Common myeloid progenitor, CD34-positive (primary cell): ENCODE data around the gene CEP170B.

Source experiments
- CTCF ChIA-PET: fragments of 350-600 bp; sonication (Branson Sonifier 250); formaldehyde crosslinking; loops from one replicate; lab custom pipeline; 2021; ENCODE audit warnings: antibody characterized with exemption; lab: Charles Lee
- POLR2A ChIA-PET: fragments of 350-600 bp; sonication (Branson Sonifier 250); formaldehyde crosslinking; loops from one replicate; lab custom pipeline; 2021; ENCODE audit warnings: antibody characterized with exemption; lab: Charles Lee
- DNase-seq, 3 donors: peaks; one replicate each; pipeline versions ENCODE4 v3.0.0 to v3.0.0-alpha.2; 2013
- H3K27ac ChIP-seq, 2 experiments: 1 replicate in 1 of 2; 2 replicates in 1 of 2; pipeline ENCODE4 v1.7.0; 2013; ENCODE audit warnings: inconsistent platforms in 2 of 2, low read length in 2 of 2, mild to moderate bottlenecking in 2 of 2, low read depth in 1 of 2, moderate library complexity in 1 of 2; ENCODE audit not compliant: severe bottlenecking in 2 of 2, insufficient read depth in 1 of 2, poor library complexity in 1 of 2
- H3K27me3 ChIP-seq, 5 experiments: replicated peaks in 2 of 5; 1 replicate in 3 of 5; 2 replicates in 2 of 5; pipeline versions ENCODE4 v1.6.1 to v1.7.0; 2013; ENCODE audit warnings: low read length in 4 of 5, mild to moderate bottlenecking in 2 of 5, moderate library complexity in 2 of 5, inconsistent platforms in 1 of 5; ENCODE audit not compliant: insufficient read depth in 5 of 5, control insufficient read depth in 4 of 5
- H3K36me3 ChIP-seq, 4 experiments: 1 replicate in 2 of 4; 2 replicates in 2 of 4; pipeline versions ENCODE4 v1.6.1 to v1.7.0; 2013; ENCODE audit warnings: low read length in 3 of 4, control low read depth in 1 of 4, mild to moderate bottlenecking in 1 of 4; ENCODE audit not compliant: control insufficient read depth in 4 of 4, insufficient read depth in 4 of 4
- H3K4me1 ChIP-seq, 4 experiments: 1 replicate in 3 of 4; 2 replicates in 1 of 4; pipeline versions ENCODE4 v1.6.1 to v1.7.1; 2013; ENCODE audit warnings: low read length in 3 of 4, mild to moderate bottlenecking in 3 of 4, control low read depth in 1 of 4, inconsistent platforms in 1 of 4, moderate library complexity in 1 of 4; ENCODE audit not compliant: control insufficient read depth in 4 of 4, insufficient read depth in 4 of 4; ENCODE audit errors: control extremely low read depth in 1 of 4
- H3K4me3 ChIP-seq, 7 experiments: 1 replicate in 4 of 7; 2 replicates in 3 of 7; pipeline versions ENCODE4 v1.5.1 to v1.7.0; 2013; ENCODE audit warnings: mild to moderate bottlenecking in 7 of 7, low read length in 6 of 7, moderate library complexity in 6 of 7, inconsistent platforms in 2 of 7, low read depth in 2 of 7, control low read depth in 1 of 7; ENCODE audit not compliant: insufficient read depth in 4 of 7, control insufficient read depth in 1 of 7; ENCODE audit errors: extremely low read depth in 1 of 7
- H3K9me3 ChIP-seq, 5 experiments: 1 replicate in 4 of 5; 2 replicates in 1 of 5; pipeline versions ENCODE4 v1.6.1 to v1.7.1; 2013; ENCODE audit warnings: low read length in 4 of 5, mild to moderate bottlenecking in 2 of 5, inconsistent platforms in 1 of 5, low read depth in 1 of 5, moderate library complexity in 1 of 5; ENCODE audit not compliant: control insufficient read depth in 4 of 5, insufficient read depth in 2 of 5; ENCODE audit errors: control extremely low read depth in 1 of 5
- WGBS: methylation state at CpG from one replicate; pipeline ENCODE4 v1.1.5; 2013; ENCODE audit not compliant: insufficient coverage; 5-methylcytosine and 5-hydroxymethylcytosine counted together

The CEP170B gene

DNA sequence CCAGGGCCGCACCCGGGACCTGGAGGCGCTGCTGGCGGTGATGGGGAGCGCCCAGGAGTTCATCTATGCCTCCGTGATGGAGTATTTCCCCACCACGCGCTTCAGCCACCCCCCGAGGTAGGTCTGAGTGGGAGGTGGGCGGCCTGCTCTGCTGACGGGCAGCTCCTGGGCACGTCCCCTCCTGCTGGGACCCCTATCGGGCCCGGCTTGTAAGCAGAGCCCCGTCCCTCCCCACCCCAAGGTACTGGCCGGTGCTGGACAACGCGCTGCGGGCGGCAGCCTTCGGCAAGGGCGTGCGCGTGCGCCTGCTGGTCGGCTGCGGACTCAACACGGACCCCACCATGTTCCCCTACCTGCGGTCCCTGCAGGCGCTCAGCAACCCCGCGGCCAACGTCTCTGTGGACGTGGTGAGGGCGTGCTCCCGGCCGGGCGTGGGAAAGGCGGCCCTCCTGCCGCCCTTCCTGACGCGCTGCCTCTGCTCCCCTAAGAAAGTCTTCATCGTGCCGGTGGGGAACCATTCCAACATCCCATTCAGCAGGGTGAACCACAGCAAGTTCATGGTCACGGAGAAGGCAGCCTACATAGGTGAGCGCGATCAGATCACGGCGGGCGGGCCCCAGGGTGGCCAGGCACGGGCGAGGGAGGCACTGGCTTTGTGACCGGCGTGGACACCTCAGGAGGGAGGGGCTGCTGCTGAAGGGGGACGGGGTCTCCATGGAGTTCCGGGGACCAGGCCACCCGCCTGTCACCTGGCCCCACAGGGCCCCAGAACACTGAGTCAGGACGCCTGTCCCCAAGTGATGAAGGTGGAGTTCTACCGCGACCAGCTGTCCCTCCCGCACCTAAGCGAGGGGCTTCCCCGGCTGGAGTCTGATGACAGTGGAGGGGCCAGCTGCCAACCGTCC, 67.0 kb downstream of the CEP170B start:
- H3K4me3 ChIP-seq: peak overlapping the region in 1 of 7 experiments; percentile 60
- peaks cover 0 to 19% (median 11%) of the 10 kb centered on the region in 4 experiments for H3K4me1 ChIP-seq
- 95% methylated on average over 57 of the region's 64 CpGs for WGBS
- CTCF ChIA-PET: interaction anchor here (0.9 to 1.4 kb wide), 3 partner anchors 36 to 164 kb away, joined by 3 read pairs; no protein-coding TSS in a partner anchor
- H3K9me3 ChIP-seq: no peaks in the 10 kb centered on the region
- H3K27ac ChIP-seq: no peak overlapping the region
- DNase-seq: no peak
- peaks cover 0 to 6% (median 0%) of the 10 kb centered on the region in 5 experiments for H3K27me3 ChIP-seq
- H3K36me3 ChIP-seq: peaks cover 0 to 2% (median 0%) of the 10 kb centered on the region in 4 experiments
- POLR2A ChIA-PET: no interaction called here

DNA sequence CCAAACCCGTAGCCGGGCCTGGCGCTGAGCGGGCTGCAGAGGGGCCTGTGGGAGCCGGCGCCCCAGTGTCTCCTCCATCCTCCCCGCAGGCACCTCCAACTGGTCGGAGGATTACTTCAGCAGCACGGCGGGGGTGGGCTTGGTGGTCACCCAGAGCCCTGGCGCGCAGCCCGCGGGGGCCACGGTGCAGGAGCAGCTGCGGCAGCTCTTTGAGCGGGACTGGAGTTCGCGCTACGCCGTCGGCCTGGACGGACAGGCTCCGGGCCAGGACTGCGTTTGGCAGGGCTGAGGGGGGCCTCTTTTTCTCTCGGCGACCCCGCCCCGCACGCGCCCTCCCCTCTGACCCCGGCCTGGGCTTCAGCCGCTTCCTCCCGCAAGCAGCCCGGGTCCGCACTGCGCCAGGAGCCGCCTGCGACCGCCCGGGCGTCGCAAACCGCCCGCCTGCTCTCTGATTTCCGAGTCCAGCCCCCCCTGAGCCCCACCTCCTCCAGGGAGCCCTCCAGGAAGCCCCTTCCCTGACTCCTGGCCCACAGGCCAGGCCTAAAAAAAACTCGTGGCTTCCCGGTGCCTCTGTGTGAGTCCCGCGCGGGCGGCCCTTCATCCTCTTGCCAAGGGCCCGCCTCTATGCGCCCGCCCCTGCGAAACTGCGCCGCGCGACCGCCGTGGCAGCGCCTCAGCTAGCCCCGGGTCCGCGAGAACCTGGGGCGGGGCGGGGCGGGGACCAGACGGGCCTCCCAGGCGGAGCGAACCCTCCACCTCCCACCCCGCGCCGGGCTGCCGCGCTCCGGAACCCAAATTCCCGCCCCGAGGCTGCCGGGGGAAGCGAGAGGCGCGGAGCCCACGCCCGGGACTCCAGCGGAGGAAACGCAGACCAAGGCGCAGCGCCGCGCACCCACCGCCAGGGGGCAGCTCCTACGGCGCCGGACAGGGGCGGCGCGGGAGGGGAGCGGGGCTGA, 67.9 kb downstream of the CEP170B start:
- CTCF ChIA-PET: interaction anchor here (0.9 to 4.9 kb wide), 5 partner anchors 8 to 165 kb away, joined by 3 to 21 read pairs (median 3); partner anchors contain the start of gene PLD4
- H3K4me3 ChIP-seq: peak overlapping the region in 6 of 7 experiments; percentile 19 to 67 (median 52)
- 47% methylated on average over 75 of the region's 100 CpGs for WGBS

DNA sequence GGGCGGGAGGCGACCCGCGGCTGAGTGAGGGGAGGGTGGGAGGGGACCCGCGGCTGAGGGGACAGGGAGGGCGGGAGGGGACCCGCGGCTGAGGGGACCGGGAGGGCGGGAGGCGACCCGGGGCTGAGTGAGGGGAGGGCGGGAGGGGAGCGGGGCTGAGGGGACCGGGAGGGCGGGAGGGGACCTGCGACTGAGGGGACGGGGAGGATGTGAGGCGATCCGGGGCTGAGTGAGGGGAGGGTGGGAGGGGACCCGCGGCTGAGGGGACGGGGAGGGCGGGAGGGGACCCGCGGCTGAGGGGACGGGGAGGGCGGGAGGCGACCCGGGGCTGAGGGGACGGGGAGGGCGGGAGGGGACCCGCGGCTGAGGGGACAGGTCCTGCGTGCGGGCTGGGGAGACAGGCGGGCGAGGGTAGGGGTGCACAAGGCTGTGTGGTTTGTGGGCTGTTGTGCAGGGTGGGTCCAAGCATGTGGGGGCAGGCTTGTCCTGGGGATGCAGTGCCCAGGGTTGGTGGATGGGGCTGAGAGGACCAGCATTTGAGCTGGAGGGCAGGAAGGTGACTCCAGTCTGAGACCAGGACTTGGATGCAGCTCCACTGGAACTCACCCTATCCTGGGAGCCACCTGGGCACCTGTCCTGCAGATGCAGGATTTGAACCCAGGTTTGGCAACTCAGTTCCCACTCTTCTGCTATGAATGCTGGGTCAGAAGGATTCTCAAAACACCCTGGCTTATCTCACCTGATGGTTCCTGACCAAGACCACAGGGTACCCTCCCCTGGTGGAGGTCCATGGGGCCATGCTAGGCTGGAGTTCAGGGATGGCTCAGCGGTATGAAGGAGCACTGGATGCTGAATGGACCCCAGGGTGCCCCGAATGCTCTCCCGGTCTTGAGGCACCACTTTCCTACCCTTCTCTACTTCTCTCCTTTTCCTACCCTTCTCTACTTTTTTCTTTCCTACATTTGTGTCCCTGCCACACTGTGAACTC, 69.0 kb downstream of the CEP170B start:
- Histone ChIP-seq H3K9me3 (no peaks in the 10 kb centered on the region), H3K4me3 (peak overlapping the region in 1 of 7 experiments; percentile 56), H3K4me1 (peaks cover 0 to 11% (median 3%) of the 10 kb centered on the region in 4 experiments), H3K27me3 (peaks cover 0 to 18% (median 0%) of the 10 kb centered on the region in 5 experiments), H3K36me3 (peaks cover 0 to 2% (median 0%) of the 10 kb centered on the region in 4 experiments), H3K27ac (no peak overlapping the region)
- CTCF ChIA-PET: interaction anchor here (0.6 to 4.9 kb wide), 9 partner anchors 8 to 181 kb away, joined by 3 to 21 read pairs (median 3); partner anchors contain the start of genes PLD4 and SIVA1
- peak in 2 of 3 donors; percentile 53 to 55 for DNase-seq
- WGBS: 60% methylated on average over 4 of the region's 42 CpGs
- POLR2A ChIA-PET: interaction anchor here (0.6 kb wide), 1 partner anchor 31 kb away, joined by 3 read pairs; no protein-coding TSS in a partner anchor

More for the DNA sequence above, 67.9 kb downstream of the CEP170B start:
- Histone ChIP-seq H3K4me1 (peaks cover 0 to 11% (median 5%) of the 10 kb centered on the region in 4 experiments), H3K27ac (no peak overlapping the region), H3K36me3 (peaks cover 0 to 2% (median 0%) of the 10 kb centered on the region in 4 experiments), H3K27me3 (peaks cover 0 to 13% (median 0%) of the 10 kb centered on the region in 5 experiments), H3K9me3 (no peaks in the 10 kb centered on the region)
- DNase-seq: peak; percentile 78 to 87 (median 85)
- POLR2A ChIA-PET: no interaction called here

DNA sequence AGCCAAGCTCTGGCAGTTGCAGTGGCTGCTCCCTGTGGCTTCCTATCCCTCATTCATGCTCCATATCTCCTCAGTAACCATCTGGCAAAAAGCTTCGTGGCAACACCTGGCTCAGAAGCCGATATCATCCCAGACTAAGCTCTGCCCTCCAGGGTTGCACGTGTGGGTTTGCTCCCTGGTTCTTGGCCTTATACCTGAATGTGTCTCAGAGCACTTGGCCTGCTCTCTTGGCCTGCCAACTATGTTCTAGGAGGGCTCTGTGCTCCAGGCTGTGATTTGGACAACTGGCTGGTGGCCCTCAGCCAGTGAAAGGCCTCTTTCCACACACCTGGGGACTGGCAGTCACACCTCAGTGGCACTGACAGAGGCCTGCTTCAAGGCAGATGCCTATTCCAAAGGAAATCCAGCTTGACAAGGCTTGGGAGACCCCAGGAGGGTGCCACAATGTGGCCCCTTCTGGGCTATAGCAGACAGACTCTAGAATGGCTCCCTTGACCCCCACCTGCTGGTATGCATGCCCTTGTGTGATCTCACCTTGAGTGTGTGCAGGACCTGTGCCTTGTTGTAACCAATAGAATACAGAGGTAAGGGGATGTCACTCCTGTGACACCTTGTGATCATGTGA, 70.1 kb downstream of the CEP170B start:
- Histone ChIP-seq H3K27ac (no peak overlapping the region), H3K36me3 (no peaks in the 10 kb centered on the region), H3K4me1 (peaks cover 0 to 11% (median 3%) of the 10 kb centered on the region in 4 experiments), H3K9me3 (no peaks in the 10 kb centered on the region), H3K27me3 (peaks cover 0 to 21% (median 0%) of the 10 kb centered on the region in 5 experiments), H3K4me3 (no peak overlapping the region)
- WGBS: 79% methylated on average over 3 of the region's 3 CpGs
- POLR2A ChIA-PET: interaction anchor here (0.6 kb wide), 1 partner anchor 589 kb away, joined by 3 read pairs; no protein-coding TSS in a partner anchor
- CTCF ChIA-PET: interaction anchor here (0.7 to 4.9 kb wide), 11 partner anchors 7 to 182 kb away, joined by 3 to 21 read pairs (median 4); partner anchors contain the start of genes PLD4 and SIVA1
- no peak for DNase-seq

DNA sequence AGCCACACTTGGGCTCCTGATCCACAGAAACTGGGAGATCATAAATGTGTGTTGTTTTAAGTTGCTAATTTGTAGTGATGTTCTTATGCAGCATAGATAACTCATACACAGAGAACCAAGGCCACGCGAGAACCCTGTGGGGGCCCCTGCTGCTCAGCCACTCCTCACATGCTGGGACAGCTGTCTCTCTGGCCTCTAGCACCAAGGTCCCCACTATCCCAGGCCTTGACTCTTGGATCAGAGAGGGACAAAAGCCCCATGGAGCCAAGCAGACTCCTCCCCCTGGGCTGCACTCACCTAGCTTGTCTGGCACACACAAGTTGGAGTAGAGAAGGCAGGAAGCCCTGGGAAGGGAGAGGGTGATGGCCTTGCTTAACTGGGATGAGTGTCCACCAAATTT, 70.9 kb downstream of the CEP170B start:
- CTCF ChIA-PET: interaction anchor here (0.8 to 4.9 kb wide), 6 partner anchors 8 to 109 kb away, joined by 3 to 21 read pairs (median 4); no protein-coding TSS in a partner anchor
- Histone ChIP-seq H3K4me1 (peaks cover 0 to 11% (median 3%) of the 10 kb centered on the region in 4 experiments), H3K36me3 (no peaks in the 10 kb centered on the region), H3K27ac (no peak overlapping the region), H3K27me3 (peaks cover 0 to 22% (median 0%) of the 10 kb centered on the region in 5 experiments), H3K9me3 (no peaks in the 10 kb centered on the region), H3K4me3 (no peak overlapping the region)
- no CpG with 5 or more reads among the region's 2 CpGs for WGBS
- POLR2A ChIA-PET: interaction anchor here (0.5 to 0.6 kb wide), 2 partner anchors 200 to 590 kb away, joined by 3 read pairs; no protein-coding TSS in a partner anchor
- no peak for DNase-seq
